ENCODE results near the gene TTYH3. TPM values are rescaled to one million over a fixed set of nuclear protein-coding genes. Genes with fewer than 3 reads are reported as not detected.

TTYH3 gene
- total RNA-seq, 1 experiment from 2014 or later = 114 TPM

- CTCF ChIA-PET = interaction anchor here (0.6 to 1.0 kb wide), 2 partner anchors 13 to 137 kb away, joined by 7 to 18 read pairs; no protein-coding TSS in a partner anchor
- TF ChIP-seq CTCF (conservative IDR thresholded peaks at IDR 0.05) (no peak), EZH2 (IDR thresholded peaks at IDR 0.05; ENCODE audit: low read depth) (no peak)
Measured at GRCh38 chr7:2605608-2606538, 25.9 kb upstream of the TTYH3 start.

GRCh38 chr7:2606539-2606936 lies 25.2 kb upstream of the TTYH3 start:
- intact Hi-C loops (cut with micrococcal nuclease; ENCODE audit: unreplicated experiment) = no loop called here

More at GRCh38 chr7:2605608-2606538, 25.9 kb upstream of the TTYH3 start:
- Histone ChIP-seq H3K27me3 (ENCODE audit: insufficient read depth, low read depth) (no peaks in the 10 kb centered on the region), H3K27ac (no peak overlapping the region), H3K4me2 (no peak overlapping the region), H3K9me3 (ENCODE audit: insufficient read depth, low read depth) (no peaks in the 10 kb centered on the region), H3K79me2 (ENCODE audit: low read depth) (no peaks in the 10 kb centered on the region), H3K36me3 (ENCODE audit: low read depth) (no peaks in the 10 kb centered on the region), H2AFZ (no peak overlapping the region), H3K4me3 (no peak overlapping the region), H3F3A (ENCODE audit: insufficient read depth, low read depth) (no peaks in the 10 kb centered on the region), H3K4me1 (replicated peaks; ENCODE audit: insufficient read depth) (no peaks in the 10 kb centered on the region; the same call in 1 of the 2 replicates), H3K9me2 (ENCODE audit: insufficient read depth) (no peaks in the 10 kb centered on the region), H4K20me1 (ENCODE audit: insufficient read depth) (no peaks in the 10 kb centered on the region)
- DNase-seq = no peak
- POLR2A ChIA-PET (ENCODE audit: unreplicated experiment) = no interaction called here
- no TSS peak for BruUV-seq (replicated peaks)
- intact Hi-C loops (cut with micrococcal nuclease; ENCODE audit: unreplicated experiment) = no loop called here

More at GRCh38 chr7:2606539-2606936, 25.2 kb upstream of the TTYH3 start:
- H3K9me2 ChIP-seq (ENCODE audit: insufficient read depth) = no peaks in the 10 kb centered on the region
- CTCF ChIA-PET = interaction anchor here (0.6 to 1.0 kb wide), 2 partner anchors 12 to 138 kb away, joined by 7 to 18 read pairs; no protein-coding TSS in a partner anchor
- H3K4me3 ChIP-seq = no peak overlapping the region
- H3K4me1 ChIP-seq (replicated peaks; ENCODE audit: insufficient read depth) = no peaks in the 10 kb centered on the region; the same call in 1 of the 2 replicates
- no peaks in the 10 kb centered on the region for H3F3A ChIP-seq (ENCODE audit: insufficient read depth, low read depth)
- TF ChIP-seq EZH2 (IDR thresholded peaks at IDR 0.05; ENCODE audit: low read depth) (no peak), CTCF (conservative IDR thresholded peaks at IDR 0.05) (no peak)
- BruUV-seq (replicated peaks) = no TSS peak
- H3K27me3 ChIP-seq (ENCODE audit: insufficient read depth, low read depth) = no peaks in the 10 kb centered on the region
- H3K27ac ChIP-seq = no peak overlapping the region
- no peak overlapping the region for H3K4me2 ChIP-seq
- no peaks in the 10 kb centered on the region for H3K9me3 ChIP-seq (ENCODE audit: insufficient read depth, low read depth)
- H3K79me2 ChIP-seq (ENCODE audit: low read depth) = no peaks in the 10 kb centered on the region
- H4K20me1 ChIP-seq (ENCODE audit: insufficient read depth) = no peaks in the 10 kb centered on the region
- POLR2A ChIA-PET (ENCODE audit: unreplicated experiment) = no interaction called here
- no peaks in the 10 kb centered on the region for H3K36me3 ChIP-seq (ENCODE audit: low read depth)
- DNase-seq = no peak
- H2AFZ ChIP-seq = no peak overlapping the region
